ENCODE measurements around the gene SCGB1D2.

SCGB1D2 gene

GRCh38 chr11:62256281-62256680 lies 14.2 kb downstream of the SCGB1D2 start:
- H3K27ac ChIP-seq (ENCODE audit: low read depth, low read length), result no peak overlapping the region
- no peaks in the 10 kb centered on the region for H3K36me3 ChIP-seq (ENCODE audit: control insufficient read depth, insufficient read depth, low read length)
- no peaks in the 10 kb centered on the region for H3K27me3 ChIP-seq (ENCODE audit: control insufficient read depth, insufficient read depth, low read length)
- no peak overlapping the region for H3K4me3 ChIP-seq (ENCODE audit: low read depth, low read length)
- peaks cover 24% of the 10 kb centered on the region for H3K9me3 ChIP-seq (ENCODE audit: control insufficient read depth, insufficient read depth, low read depth, low read length)
- peaks cover 3% of the 10 kb centered on the region; the same call in 1 of the 2 replicates for H3K4me1 ChIP-seq (ENCODE audit: control insufficient read depth, insufficient read depth, low read length)
- H3K9ac ChIP-seq (ENCODE audit: low read length), result no peak overlapping the region

- Histone ChIP-seq H3K9ac (ENCODE audit: low read length) (no peak overlapping the region), H3K36me3 (ENCODE audit: control insufficient read depth, insufficient read depth, low read length) (no peaks in the 10 kb centered on the region), H3K27me3 (ENCODE audit: control insufficient read depth, insufficient read depth, low read length) (no peaks in the 10 kb centered on the region), H3K9me3 (ENCODE audit: control insufficient read depth, insufficient read depth, low read depth, low read length) (no peaks in the 10 kb centered on the region), H3K4me1 (ENCODE audit: control insufficient read depth, insufficient read depth, low read length) (peaks cover 3% of the 10 kb centered on the region; the same call in 1 of the 2 replicates), H3K27ac (ENCODE audit: low read depth, low read length) (no peak overlapping the region), H3K4me3 (ENCODE audit: low read depth, low read length) (no peak overlapping the region)
Observed at GRCh38 chr11:62260261-62260953, 18.4 kb downstream of the SCGB1D2 start.

- Histone ChIP-seq H3K9me3 (ENCODE audit: control insufficient read depth, insufficient read depth, low read depth, low read length) (no peaks in the 10 kb centered on the region), H3K9ac (ENCODE audit: low read length) (no peak overlapping the region), H3K27ac (ENCODE audit: low read depth, low read length) (no peak overlapping the region), H3K36me3 (ENCODE audit: control insufficient read depth, insufficient read depth, low read length) (no peaks in the 10 kb centered on the region), H3K27me3 (ENCODE audit: control insufficient read depth, insufficient read depth, low read length) (no peaks in the 10 kb centered on the region), H3K4me1 (ENCODE audit: control insufficient read depth, insufficient read depth, low read length) (peaks cover 3% of the 10 kb centered on the region; the same call in 1 of the 2 replicates), H3K4me3 (ENCODE audit: low read depth, low read length) (no peak overlapping the region)
Observed at GRCh38 chr11:62264004-62264403, 22.0 kb downstream of the SCGB1D2 start.

GRCh38 chr11:62266558-62266957 lies 24.5 kb downstream of the SCGB1D2 start:
- no peak overlapping the region for H3K27ac ChIP-seq (ENCODE audit: low read depth, low read length)
- no peaks in the 10 kb centered on the region for H3K4me1 ChIP-seq (ENCODE audit: control insufficient read depth, insufficient read depth, low read length)
- no peaks in the 10 kb centered on the region for H3K27me3 ChIP-seq (ENCODE audit: control insufficient read depth, insufficient read depth, low read length)
- no peaks in the 10 kb centered on the region for H3K36me3 ChIP-seq (ENCODE audit: control insufficient read depth, insufficient read depth, low read length)
- no peak overlapping the region for H3K4me3 ChIP-seq (ENCODE audit: low read depth, low read length)
- H3K9me3 ChIP-seq (ENCODE audit: control insufficient read depth, insufficient read depth, low read depth, low read length), result no peaks in the 10 kb centered on the region
- H3K9ac ChIP-seq (ENCODE audit: low read length), result no peak overlapping the region

GRCh38 chr11:62267050-62267449 lies 25.0 kb downstream of the SCGB1D2 start:
- Histone ChIP-seq H3K4me1 (ENCODE audit: control insufficient read depth, insufficient read depth, low read length) (no peaks in the 10 kb centered on the region), H3K36me3 (ENCODE audit: control insufficient read depth, insufficient read depth, low read length) (no peaks in the 10 kb centered on the region), H3K9ac (ENCODE audit: low read length) (no peak overlapping the region), H3K4me3 (ENCODE audit: low read depth, low read length) (no peak overlapping the region), H3K27ac (ENCODE audit: low read depth, low read length) (no peak overlapping the region), H3K9me3 (ENCODE audit: control insufficient read depth, insufficient read depth, low read depth, low read length) (no peaks in the 10 kb centered on the region), H3K27me3 (ENCODE audit: control insufficient read depth, insufficient read depth, low read length) (no peaks in the 10 kb centered on the region)

GRCh38 chr11:62267576-62267975 lies 25.5 kb downstream of the SCGB1D2 start:
- Histone ChIP-seq H3K4me1 (ENCODE audit: control insufficient read depth, insufficient read depth, low read length) (no peaks in the 10 kb centered on the region), H3K27me3 (ENCODE audit: control insufficient read depth, insufficient read depth, low read length) (no peaks in the 10 kb centered on the region), H3K9me3 (ENCODE audit: control insufficient read depth, insufficient read depth, low read depth, low read length) (no peaks in the 10 kb centered on the region), H3K9ac (ENCODE audit: low read length) (no peak overlapping the region), H3K27ac (ENCODE audit: low read depth, low read length) (no peak overlapping the region), H3K36me3 (ENCODE audit: control insufficient read depth, insufficient read depth, low read length) (no peaks in the 10 kb centered on the region), H3K4me3 (ENCODE audit: low read depth, low read length) (no peak overlapping the region)

GRCh38 chr11:62269654-62270278 lies 27.7 kb downstream of the SCGB1D2 start, which contains the start of gene SCGB2A2:
Gene SCGB2A2, plus strand, starts transcription at chr11:62270158. Its CDS starts 59 bp downstream, at chr11:62270217.
- Histone ChIP-seq H3K27me3 (ENCODE audit: control insufficient read depth, insufficient read depth, low read length) (no peaks in the 10 kb centered on the region), H3K9ac (ENCODE audit: low read length) (no peak within 1 kb of the TSS), H3K9me3 (ENCODE audit: control insufficient read depth, insufficient read depth, low read depth, low read length) (no peaks in the 10 kb centered on the region), H3K27ac (ENCODE audit: low read depth, low read length) (no peak within 1 kb of the TSS), H3K4me3 (ENCODE audit: low read depth, low read length) (no peak within 1 kb of the TSS), H3K36me3 (ENCODE audit: control insufficient read depth, insufficient read depth, low read length) (no peaks in the 10 kb centered on the region), H3K4me1 (ENCODE audit: control insufficient read depth, insufficient read depth, low read length) (no peaks in the 10 kb centered on the region)

- Histone ChIP-seq H3K9ac (ENCODE audit: low read length) (no peak overlapping the region), H3K36me3 (ENCODE audit: control insufficient read depth, insufficient read depth, low read length) (no peaks in the 10 kb centered on the region), H3K27ac (ENCODE audit: low read depth, low read length) (no peak overlapping the region), H3K9me3 (ENCODE audit: control insufficient read depth, insufficient read depth, low read depth, low read length) (peaks cover 8% of the 10 kb centered on the region), H3K4me1 (ENCODE audit: control insufficient read depth, insufficient read depth, low read length) (no peaks in the 10 kb centered on the region), H3K27me3 (ENCODE audit: control insufficient read depth, insufficient read depth, low read length) (no peaks in the 10 kb centered on the region), H3K4me3 (ENCODE audit: low read depth, low read length) (no peak overlapping the region)
Observed at GRCh38 chr11:62273284-62273683, 31.2 kb downstream of the SCGB1D2 start.

- Histone ChIP-seq H3K36me3 (ENCODE audit: control insufficient read depth, insufficient read depth, low read length) (no peaks in the 10 kb centered on the region), H3K4me1 (ENCODE audit: control insufficient read depth, insufficient read depth, low read length) (no peaks in the 10 kb centered on the region), H3K27me3 (ENCODE audit: control insufficient read depth, insufficient read depth, low read length) (no peaks in the 10 kb centered on the region), H3K27ac (ENCODE audit: low read depth, low read length) (no peak overlapping the region), H3K9ac (ENCODE audit: low read length) (no peak overlapping the region), H3K4me3 (ENCODE audit: low read depth, low read length) (no peak overlapping the region), H3K9me3 (ENCODE audit: control insufficient read depth, insufficient read depth, low read depth, low read length) (peaks cover 8% of the 10 kb centered on the region)
Observed at GRCh38 chr11:62273789-62274275, 31.8 kb downstream of the SCGB1D2 start.

GRCh38 chr11:62280452-62280851 lies 38.4 kb downstream of the SCGB1D2 start:
- Histone ChIP-seq H3K27me3 (ENCODE audit: control insufficient read depth, insufficient read depth, low read length) (no peaks in the 10 kb centered on the region), H3K36me3 (ENCODE audit: control insufficient read depth, insufficient read depth, low read length) (no peaks in the 10 kb centered on the region), H3K27ac (ENCODE audit: low read depth, low read length) (no peak overlapping the region), H3K4me1 (ENCODE audit: control insufficient read depth, insufficient read depth, low read length) (no peaks in the 10 kb centered on the region), H3K4me3 (ENCODE audit: low read depth, low read length) (no peak overlapping the region), H3K9me3 (ENCODE audit: control insufficient read depth, insufficient read depth, low read depth, low read length) (peaks cover 29% of the 10 kb centered on the region), H3K9ac (ENCODE audit: low read length) (no peak overlapping the region)

All from HUES6 (cell line).